Large intestine (tissue), 3 donors: Measurements from ENCODE around the gene SMTN. TPM values are rescaled to one million over a fixed set of nuclear protein-coding genes. Genes with fewer than 3 reads are reported as not detected.
A peak's percentile ranks its signal among the peaks of the same experiment; 100 is the strongest.

Experiments
- DNase-seq, 2 donors: peaks; one replicate each; pipeline versions ENCODE4 v3.0.0 to v3.0.0-alpha.2; 2013
- H3K27ac ChIP-seq: one replicate; pipeline ENCODE4 v1.5.1; 2013; ENCODE audit warnings: low read length
- H3K27me3 ChIP-seq: 2 replicates; pipeline ENCODE4 v1.6.1; 2013; ENCODE audit warnings: low read length; ENCODE audit not compliant: control insufficient read depth, insufficient read depth
- H3K36me3 ChIP-seq: 2 replicates; pipeline ENCODE4 v1.6.1; 2013; ENCODE audit warnings: low read length; ENCODE audit not compliant: control insufficient read depth, insufficient read depth
- H3K4me1 ChIP-seq: one replicate; pipeline ENCODE4 v1.6.1; 2013; ENCODE audit warnings: low read length; ENCODE audit not compliant: control insufficient read depth, insufficient read depth
- H3K4me3 ChIP-seq: one replicate; pipeline ENCODE4 v1.5.1; 2013; ENCODE audit warnings: low read length
- H3K9me3 ChIP-seq: one replicate; pipeline ENCODE4 v1.6.1; 2013; ENCODE audit warnings: mild to moderate bottlenecking, low read depth, low read length, moderate library complexity; ENCODE audit not compliant: control insufficient read depth
- WGBS: methylation state at CpG from one replicate; pipeline ENCODE4 v1.1.5; 2013; ENCODE audit warnings: low lambda C conversion rate; ENCODE audit not compliant: insufficient coverage; 5-methylcytosine and 5-hydroxymethylcytosine counted together
- polyA plus RNA-seq: library from polyadenylated mRNA; unstranded; fragments of 120-200 nt; gene quantifications from one replicate; pipeline ENCODE4 v1.2.1, GENCODE V29; 2013

SMTN gene
- polyA plus RNA-seq, 1 donor: 96.3 TPM

- no peak for DNase-seq
- Histone ChIP-seq H3K9me3 (no peaks in the 10 kb centered on the region), H3K4me3 (peak overlapping the region; percentile 92), H3K36me3 (peaks cover 50% of the 10 kb centered on the region), H3K4me1 (peaks cover 44% of the 10 kb centered on the region), H3K27ac (peak overlapping the region; percentile 87), H3K27me3 (no peaks in the 10 kb centered on the region)
- no CpG with 5 or more reads among the region's 18 CpGs for WGBS
Measured at GRCh38 chr22:31083923-31084810, 3.0 kb downstream of the SMTN start.

GRCh38 chr22:31084811-31085492 lies 3.8 kb downstream of the SMTN start:
- Histone ChIP-seq H3K4me1 (peaks cover 36% of the 10 kb centered on the region), H3K27ac (peak overlapping the region; percentile 87), H3K4me3 (peak overlapping the region; percentile 92), H3K27me3 (no peaks in the 10 kb centered on the region), H3K9me3 (no peaks in the 10 kb centered on the region), H3K36me3 (peaks cover 58% of the 10 kb centered on the region)
- peak; percentile 78 to 87 for DNase-seq
- WGBS: no CpG with 5 or more reads among the region's 69 CpGs

GRCh38 chr22:31085493-31085824 lies 4.3 kb downstream of the SMTN start:
- Histone ChIP-seq H3K4me1 (peaks cover 31% of the 10 kb centered on the region), H3K27me3 (no peaks in the 10 kb centered on the region), H3K27ac (peak overlapping the region; percentile 87), H3K9me3 (no peaks in the 10 kb centered on the region), H3K36me3 (peaks cover 63% of the 10 kb centered on the region), H3K4me3 (peak overlapping the region; percentile 92)
- DNase-seq: peak in 1 of 2 donors; percentile 38
- no CpG with 5 or more reads among the region's 13 CpGs for WGBS

GRCh38 chr22:31085928-31086327 lies 4.8 kb downstream of the SMTN start:
- H3K27me3 ChIP-seq: no peaks in the 10 kb centered on the region
- no peak overlapping the region for H3K27ac ChIP-seq
- H3K4me1 ChIP-seq: peaks cover 29% of the 10 kb centered on the region
- WGBS: no CpG with 5 or more reads among the region's 3 CpGs
- DNase-seq: no peak
- no peak overlapping the region for H3K4me3 ChIP-seq
- H3K9me3 ChIP-seq: no peaks in the 10 kb centered on the region
- H3K36me3 ChIP-seq: peaks cover 67% of the 10 kb centered on the region

DNA sequence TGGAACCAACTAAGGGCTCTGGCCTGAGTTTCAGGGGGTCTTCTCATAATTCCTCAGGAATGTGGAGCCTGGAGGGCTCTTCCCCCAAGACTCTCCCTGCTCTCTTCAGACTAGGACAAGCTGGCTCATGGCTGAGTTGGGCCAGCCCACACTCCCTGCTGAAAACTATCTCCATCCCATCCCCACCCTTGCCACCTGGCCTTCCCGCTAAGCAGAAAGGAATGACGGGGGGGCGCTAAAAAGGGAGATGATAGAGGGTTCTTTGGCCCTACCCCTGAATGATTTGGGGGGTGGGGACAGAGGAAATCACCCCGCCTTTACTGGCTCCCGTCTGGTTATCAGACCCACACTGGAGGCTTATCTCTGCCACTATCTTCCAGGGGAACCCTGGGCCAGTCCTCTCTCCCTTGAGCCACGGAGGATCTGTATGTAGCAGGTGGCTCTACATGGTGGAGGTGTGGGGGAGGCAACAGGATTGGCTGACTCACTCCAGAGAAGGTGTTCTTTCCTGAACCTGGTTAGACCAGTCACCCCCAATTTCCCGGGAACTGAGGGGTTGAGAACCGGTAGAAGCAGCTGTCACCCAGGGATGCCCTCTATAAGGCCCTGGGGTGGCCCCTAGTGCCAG lies 5.7 kb downstream of the SMTN start:
- Histone ChIP-seq H3K36me3 (peaks cover 76% of the 10 kb centered on the region), H3K27ac (no peak overlapping the region), H3K4me3 (no peak overlapping the region), H3K4me1 (peaks cover 25% of the 10 kb centered on the region), H3K9me3 (no peaks in the 10 kb centered on the region), H3K27me3 (no peaks in the 10 kb centered on the region)
- peak in 1 of 2 donors; percentile 9 for DNase-seq
- whole genome bisulfite sequencing: no CpG with 5 or more reads among the region's 8 CpGs

- WGBS: no CpG with 5 or more reads among the region's 21 CpGs
- no peak for DNase-seq
- peaks cover 86% of the 10 kb centered on the region for H3K36me3 ChIP-seq
- no peaks in the 10 kb centered on the region for H3K27me3 ChIP-seq
- H3K4me3 ChIP-seq: no peak overlapping the region
- H3K9me3 ChIP-seq: no peaks in the 10 kb centered on the region
- H3K4me1 ChIP-seq: peaks cover 16% of the 10 kb centered on the region
- no peak overlapping the region for H3K27ac ChIP-seq
Measured at GRCh38 chr22:31087744-31088215, 6.7 kb downstream of the SMTN start.

DNA sequence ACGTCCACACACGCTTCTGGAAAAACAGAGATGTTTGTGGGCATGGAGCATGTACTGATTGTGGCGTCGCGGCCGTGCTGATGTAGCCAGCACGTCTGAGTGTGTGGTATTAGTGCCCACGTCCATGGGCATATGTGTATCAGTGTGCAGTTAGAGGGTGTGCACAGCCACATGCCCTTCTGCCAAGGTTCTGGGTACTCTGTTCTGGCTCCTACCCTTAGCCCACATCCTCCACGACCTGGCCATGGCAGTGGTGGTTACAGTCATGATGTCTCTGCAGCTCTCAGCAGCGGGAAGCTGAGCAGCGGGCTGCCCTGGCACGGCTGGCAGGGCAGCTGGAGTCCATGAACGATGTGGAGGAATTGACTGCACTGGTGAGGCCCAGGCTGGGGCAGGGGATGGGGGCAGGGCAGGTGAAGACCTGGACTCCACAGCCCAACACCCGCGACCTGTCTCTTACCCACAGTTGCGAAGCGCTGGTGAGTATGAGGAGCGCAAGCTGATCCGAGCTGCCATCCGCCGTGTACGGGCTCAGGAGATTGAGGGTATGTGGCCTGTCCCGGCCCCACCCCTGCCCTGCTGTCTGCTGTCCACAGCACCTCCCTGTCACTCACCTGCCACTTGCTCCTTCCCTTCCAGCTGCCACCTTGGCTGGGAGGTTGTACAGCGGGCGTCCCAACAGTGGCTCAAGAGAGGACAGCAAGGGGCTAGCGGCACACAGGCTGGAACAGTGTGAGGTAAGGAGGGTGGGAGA lies 7.3 kb downstream of the SMTN start:
- Histone ChIP-seq H3K9me3 (no peaks in the 10 kb centered on the region), H3K27me3 (no peaks in the 10 kb centered on the region), H3K36me3 (peaks cover 88% of the 10 kb centered on the region), H3K27ac (no peak overlapping the region), H3K4me1 (peaks cover 10% of the 10 kb centered on the region), H3K4me3 (no peak overlapping the region)
- DNase-seq: no peak
- WGBS: no CpG with 5 or more reads among the region's 26 CpGs

- DNase-seq: no peak
- WGBS: no CpG with 5 or more reads among the region's 9 CpGs
- peak overlapping the region; percentile 15 for H3K27ac ChIP-seq
- no peak overlapping the region for H3K4me3 ChIP-seq
- peaks cover 89% of the 10 kb centered on the region for H3K36me3 ChIP-seq
- no peaks in the 10 kb centered on the region for H3K27me3 ChIP-seq
- H3K4me1 ChIP-seq: no peaks in the 10 kb centered on the region
- no peaks in the 10 kb centered on the region for H3K9me3 ChIP-seq
Measured at GRCh38 chr22:31089160-31090100, 8.3 kb downstream of the SMTN start.
